GM18873 (cell line): ENCODE results near the gene GPS1.

Source experiments
- ATAC-seq: cut with Tn5 transposase; IDR thresholded peaks from one replicate; pipeline ENCODE4 v1.9.1; 2021; ENCODE audit warnings: mild to moderate bottlenecking, moderate library complexity, moderate number of reproducible peaks; ENCODE audit not compliant: unreplicated experiment, low FRiP score

GPS1 gene

GRCh38 chr17:82073446-82073845, 21.7 kb downstream of the GPS1 start:
- no peak for ATAC-seq

DNA sequence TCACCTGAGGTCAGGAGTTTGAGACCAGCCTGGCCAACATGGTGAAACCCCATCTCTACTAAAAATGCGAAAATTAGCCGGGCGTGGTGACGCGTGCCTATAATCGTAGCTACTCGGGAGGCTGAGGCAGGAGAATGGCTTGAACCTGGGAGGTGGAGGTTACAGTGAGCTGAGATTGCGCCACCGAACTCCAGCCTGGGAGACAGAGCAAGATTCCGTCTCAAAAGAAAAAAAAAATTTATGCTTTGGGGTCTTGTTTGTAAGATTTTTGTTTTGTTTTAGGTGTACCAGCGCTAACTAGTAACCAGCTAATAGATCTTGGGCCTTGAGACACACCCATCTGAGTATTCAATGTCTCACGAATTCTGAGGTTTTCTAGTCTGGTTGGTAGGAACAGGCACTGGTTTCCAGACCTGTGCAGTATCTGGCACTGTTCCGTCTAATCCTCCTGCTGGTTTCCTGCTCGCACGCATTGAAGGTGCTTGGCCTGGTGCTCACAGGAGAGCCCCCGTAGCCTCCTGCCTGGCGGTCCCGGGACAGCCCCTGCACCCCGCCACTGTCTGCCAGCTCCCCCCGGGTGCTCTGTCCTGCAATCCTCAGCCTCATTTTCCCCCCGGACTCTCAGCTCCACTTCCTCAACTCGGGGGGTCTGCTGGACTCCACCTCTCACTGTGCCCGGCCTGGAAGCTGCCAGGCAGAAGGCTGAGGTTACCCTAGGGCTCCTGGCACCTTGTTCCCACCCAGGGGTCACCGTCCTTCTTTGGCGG, 24.5 kb downstream of the GPS1 start:
- no peak for ATAC-seq

GRCh38 chr17:82076785-82077591, 25.3 kb downstream of the GPS1 start:
- ATAC-seq, result no peak

- ATAC-seq, result no peak
Measured at GRCh38 chr17:82077617-82078358, 26.1 kb downstream of the GPS1 start.

DNA sequence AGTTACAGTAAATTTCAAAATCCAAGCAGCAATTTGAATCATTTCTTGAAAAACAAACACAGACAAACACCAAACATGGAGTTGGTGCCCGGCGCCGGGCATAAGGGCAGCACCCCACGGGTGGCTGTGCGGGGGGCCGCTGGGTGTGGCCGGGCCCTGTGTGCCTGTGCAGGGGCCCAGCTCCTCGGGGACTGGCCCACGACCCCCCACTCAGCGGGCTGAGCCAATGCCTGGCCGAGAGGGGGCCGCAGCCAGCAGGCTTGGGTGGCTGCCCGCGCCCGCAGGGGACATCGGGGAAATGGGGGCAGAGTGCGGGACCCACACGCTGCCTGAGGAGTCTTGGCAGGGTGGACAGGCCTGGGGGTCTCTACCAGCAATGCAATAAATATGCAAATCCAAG, 26.7 kb downstream of the GPS1 start:
- no peak for ATAC-seq

DNA sequence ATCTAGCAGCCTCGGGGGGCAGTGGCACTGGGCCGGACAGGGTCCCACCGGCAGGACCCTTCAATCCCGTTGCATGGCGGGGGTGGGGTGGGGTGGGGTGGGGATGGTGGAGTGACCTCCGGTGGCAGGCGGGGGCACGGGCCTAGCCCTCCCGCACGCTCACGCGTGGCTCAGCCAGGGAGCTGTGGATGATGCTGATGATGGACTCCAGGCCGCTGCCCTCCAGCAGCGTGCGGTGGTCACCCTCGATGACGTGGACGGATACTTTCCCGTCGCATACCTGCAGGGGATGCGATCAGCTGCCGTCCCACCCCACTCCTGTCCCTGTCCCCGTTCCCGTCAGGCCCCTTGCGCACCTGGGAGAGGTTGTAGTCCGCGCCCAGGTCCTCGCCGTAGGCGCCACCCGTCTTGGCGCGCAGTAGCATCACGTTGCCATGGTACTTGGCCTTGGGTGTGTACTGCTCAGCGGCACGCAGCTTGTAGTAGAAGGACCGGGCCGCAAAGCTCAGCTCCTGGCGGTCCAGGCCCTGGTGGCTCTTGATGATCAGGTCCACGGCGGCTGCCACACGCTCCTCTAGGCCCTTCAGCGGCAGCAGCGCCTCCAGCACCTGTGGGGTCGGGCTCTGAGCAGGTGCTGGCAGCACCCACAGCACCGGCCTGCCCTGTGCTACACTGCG, 27.4 kb downstream of the GPS1 start:
- no peak for ATAC-seq

GRCh38 chr17:82080048-82080788, 28.5 kb downstream of the GPS1 start:
- ATAC-seq, result no peak

DNA sequence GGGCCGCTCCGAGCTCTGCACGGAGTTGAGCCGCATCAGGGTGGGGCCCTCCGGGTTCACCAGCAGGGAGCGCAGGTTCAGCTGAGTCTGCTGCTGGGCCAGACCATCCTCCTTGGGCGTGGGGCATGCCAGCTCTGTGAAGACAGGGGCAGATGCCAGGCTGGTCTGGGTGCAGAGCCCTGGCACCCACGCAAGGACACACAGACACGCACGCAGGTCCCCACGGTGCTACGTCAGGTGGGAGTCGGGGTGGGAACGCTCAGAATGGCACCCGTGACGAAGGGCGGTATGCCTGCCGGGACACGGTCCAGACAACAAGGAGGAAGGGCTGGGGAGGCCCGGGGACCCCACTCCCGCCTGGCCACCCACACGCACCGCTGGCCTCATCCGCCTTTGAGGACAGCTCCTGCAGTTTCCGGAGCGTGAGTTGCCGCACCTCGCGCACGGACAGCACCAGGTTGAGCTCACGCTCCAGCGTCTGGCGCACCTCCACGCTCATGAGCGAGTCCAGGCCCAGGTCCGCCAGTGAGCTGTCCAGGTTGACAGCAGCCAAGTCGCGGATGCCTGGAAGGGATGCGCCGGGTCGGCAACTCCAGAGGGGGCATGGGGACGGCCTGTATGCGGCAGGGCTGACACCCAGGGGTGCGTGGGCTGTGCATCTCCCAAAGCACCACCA, 29.2 kb downstream of the GPS1 start:
- no peak for ATAC-seq

DNA sequence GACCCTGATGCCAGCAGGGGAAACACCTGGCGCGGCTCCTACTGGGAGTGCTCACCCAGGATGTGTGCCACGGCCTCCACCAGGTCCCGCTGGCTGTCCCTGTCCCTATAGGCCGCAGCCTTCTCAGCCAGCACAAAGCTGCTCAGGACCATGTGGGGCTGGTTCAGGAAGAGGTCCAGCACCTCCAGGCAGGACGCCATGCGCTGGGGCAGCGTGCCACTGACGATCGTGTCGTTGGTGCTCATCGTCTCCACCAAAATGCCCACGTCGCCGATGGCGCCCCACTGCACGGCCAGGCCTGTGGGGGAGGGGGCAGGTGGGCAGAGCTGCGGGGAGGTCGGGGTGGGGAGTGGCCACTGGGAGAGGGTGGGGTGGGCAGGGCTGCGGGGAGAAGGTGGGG, 29.8 kb downstream of the GPS1 start:
- ATAC-seq, result no peak

DNA sequence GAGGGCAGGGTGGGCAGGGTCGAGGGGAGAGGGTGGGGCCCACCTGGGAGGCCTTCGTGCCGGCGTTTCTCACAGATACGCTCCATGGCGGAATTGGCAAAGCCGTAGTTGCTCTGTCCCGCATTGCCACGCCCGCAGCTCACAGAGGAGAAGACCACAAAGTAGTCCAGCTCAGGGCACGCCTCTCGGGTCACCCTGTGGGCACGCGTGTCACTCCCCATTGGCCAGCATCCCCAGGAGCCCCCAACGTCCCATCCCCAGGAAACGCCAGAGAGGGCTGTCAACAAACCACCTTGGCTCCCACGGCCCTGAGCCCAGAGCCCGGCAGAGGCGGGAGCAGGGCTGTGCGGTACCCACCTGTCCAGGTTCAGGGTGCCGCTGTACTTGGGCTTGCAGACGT, 30.3 kb downstream of the GPS1 start:
- no peak for ATAC-seq

- no peak for ATAC-seq
Measured at GRCh38 chr17:82082456-82082855, 30.8 kb downstream of the GPS1 start.

DNA sequence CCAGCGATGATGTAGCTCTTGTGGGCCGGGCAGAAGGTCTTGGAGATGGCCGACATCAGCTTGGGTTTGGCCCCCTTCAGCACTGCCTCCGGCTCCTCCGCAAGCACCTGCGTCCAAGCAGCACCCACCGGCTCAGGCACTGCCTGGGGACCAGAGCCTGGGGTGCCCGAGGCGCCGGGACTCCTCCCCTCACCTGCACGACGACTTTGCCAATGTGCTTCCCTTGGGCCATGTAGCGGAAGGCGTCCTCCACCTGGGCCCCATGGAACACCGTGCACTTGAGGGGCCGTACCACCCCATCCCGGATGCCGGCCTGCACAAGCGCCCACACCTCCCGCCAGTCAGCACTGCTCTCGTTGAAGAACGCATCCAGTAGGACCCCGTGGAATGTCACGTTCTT, 31.3 kb downstream of the GPS1 start:
- ATAC-seq, result no peak

DNA sequence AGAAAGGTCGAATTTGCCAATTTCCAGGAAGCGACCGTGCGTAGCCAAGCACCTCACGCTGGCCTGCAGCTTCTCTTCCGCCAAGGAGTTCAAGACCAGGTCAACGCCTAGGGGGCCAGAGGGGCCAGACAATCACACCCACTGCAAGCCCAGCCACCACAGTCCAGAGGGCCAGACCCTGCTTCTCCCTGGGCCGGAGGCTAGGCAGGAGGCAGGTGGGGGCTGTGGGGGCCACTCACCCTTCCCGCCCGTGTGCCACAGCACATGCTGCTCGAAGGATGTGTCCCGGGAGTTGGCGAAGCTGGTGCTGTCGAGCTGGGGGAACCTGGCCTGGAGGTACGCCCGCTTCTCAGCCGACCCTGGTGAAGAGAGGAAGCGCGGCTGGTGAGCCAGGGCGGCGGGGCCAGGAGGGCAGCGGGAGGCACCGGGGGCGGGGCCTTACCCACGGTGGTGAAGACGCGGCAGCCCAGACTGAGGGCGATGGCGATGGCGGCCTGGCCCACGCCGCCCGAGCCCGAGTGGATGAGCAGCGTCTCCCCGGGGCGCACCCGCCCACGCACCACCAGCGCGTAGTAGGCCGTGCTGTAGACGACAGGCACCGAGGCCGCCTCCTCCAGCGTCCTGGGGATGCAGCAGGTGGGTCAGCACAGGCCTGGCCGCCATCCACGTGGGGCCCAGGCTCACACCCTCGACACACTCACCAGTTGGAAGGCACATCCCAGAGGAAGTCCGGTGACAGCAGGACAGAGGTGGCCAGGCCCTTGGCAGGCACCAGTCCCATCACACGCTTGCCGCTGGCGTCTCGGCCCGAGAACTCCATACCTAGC, 32.0 kb downstream of the GPS1 start:
- no peak for ATAC-seq

- no peak for ATAC-seq
Measured at GRCh38 chr17:82084373-82085030, 32.8 kb downstream of the GPS1 start.

GRCh38 chr17:82085031-82085861, 33.5 kb downstream of the GPS1 start:
- ATAC-seq, result no peak

DNA sequence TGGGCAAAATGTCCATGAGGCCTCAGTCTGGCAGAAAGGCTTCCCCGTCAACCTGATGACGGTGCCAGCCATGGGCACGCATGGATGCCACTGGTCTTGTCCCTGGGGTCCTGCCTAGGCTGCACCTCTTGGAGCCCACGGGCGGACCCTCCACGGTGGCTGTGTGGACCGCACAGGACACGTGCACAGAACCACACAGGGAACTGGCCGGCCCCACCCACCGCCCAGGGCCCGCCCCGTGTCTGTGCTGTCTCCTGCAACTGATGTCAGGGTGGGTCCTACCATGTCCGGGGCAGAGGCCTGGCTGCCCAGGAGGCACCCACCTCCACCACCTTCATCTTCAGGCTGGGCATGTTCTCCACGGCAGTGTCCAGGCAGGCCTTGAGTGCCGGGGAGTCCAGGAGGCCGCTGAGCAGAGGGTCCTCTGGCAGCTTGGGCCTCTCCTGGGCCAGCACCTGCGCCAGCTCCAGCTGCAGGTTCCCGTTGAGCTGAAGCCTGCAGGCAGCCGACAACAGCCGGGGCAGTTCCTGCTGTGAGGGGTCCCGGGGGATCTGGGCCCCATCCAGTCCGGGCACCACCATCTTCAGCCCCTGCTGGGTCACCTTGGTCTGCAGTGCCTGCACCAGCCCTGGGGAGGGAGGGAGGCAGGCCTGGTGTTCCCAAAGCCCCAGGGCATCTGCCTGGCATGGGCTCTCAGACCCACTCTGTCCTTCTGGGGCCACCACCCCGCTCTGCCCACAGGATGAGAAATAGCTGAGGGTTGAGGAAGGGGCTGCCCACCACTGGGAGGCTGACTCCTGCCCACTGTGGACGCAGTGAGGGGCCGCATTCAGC, 34.5 kb downstream of the GPS1 start:
- ATAC-seq, result no peak
